Activated B cell treated with CpG ODN at 0.5 μM for 24 hours (primary cell): Measurements from ENCODE around the gene COBL. TPM values are rescaled to one million over a fixed set of nuclear protein-coding genes. Genes with fewer than 3 reads are reported as not detected.

Source experiments
- ATAC-seq: fragments of 200-7000 bp; cut with Tn5 transposase; one replicate; pipeline ENCODE4 v1.10.0; 2021; ENCODE audit warnings: low read depth, mild to moderate bottlenecking, moderate library complexity
- CTCF ChIA-PET: fragments of 350-600 bp; sonication (Branson Sonifier 250); formaldehyde crosslinking; loops from one replicate; lab custom pipeline; 2021; ENCODE audit warnings: antibody characterized with exemption; lab: Charles Lee
- POLR2A ChIA-PET: fragments of 350-600 bp; sonication (Branson Sonifier 250); formaldehyde crosslinking; loops from one replicate; lab custom pipeline; 2021; ENCODE audit warnings: antibody characterized with exemption; lab: Charles Lee
- DNase-seq: peaks from one replicate; pipeline ENCODE4 v3.0.0; 2022
- H3K27ac Mint-ChIP-seq: one replicate; pipeline ENCODE4 v1.8.0; 2020; ENCODE audit warnings: mixed read lengths
- H3K27me3 Mint-ChIP-seq: one replicate; pipeline ENCODE4 v1.8.0; 2021; ENCODE audit warnings: mixed read lengths
- H3K36me3 Mint-ChIP-seq: one replicate; pipeline ENCODE4 v1.8.0; 2021; ENCODE audit warnings: low read depth, mixed read lengths
- H3K4me1 Mint-ChIP-seq: one replicate; pipeline ENCODE4 v1.8.0; 2021; ENCODE audit warnings: mixed read lengths
- H3K4me3 Mint-ChIP-seq: one replicate; pipeline ENCODE4 v1.8.0; 2020; ENCODE audit warnings: mild to moderate bottlenecking, mixed read lengths
- H3K9me3 Mint-ChIP-seq: one replicate; pipeline ENCODE4 v1.8.0; 2020; ENCODE audit warnings: mixed read lengths
- CTCF ChIP-seq: fragments of 200-600 bp; IDR thresholded peaks from one replicate; pipeline ENCODE4 v1.8.0; 2022; ENCODE audit warnings: antibody characterized with exemption, mild to moderate bottlenecking
- intact Hi-C: fragments of 100-400 bp; cut with micrococcal nuclease; formaldehyde crosslinking; loops from one replicate; pipeline ENCODE4 v1.15.1; 2024
- total RNA-seq: library from RNA; stranded (reverse); gene quantifications from 2 replicates; pipeline ENCODE4 v1.2.3, GENCODE V29; 2022

Gene COBL
- total RNA-seq, 1 donor from 2014 or later, result not detected

- H3K36me3 Mint-ChIP-seq, result no peaks in the 10 kb centered on the region
- H3K27ac Mint-ChIP-seq, result no peak overlapping the region
- H3K27me3 Mint-ChIP-seq, result no peaks in the 10 kb centered on the region
- intact Hi-C loops, result no loop called here
- TF ChIP-seq CTCF, result no peak
- ChIA-PET POLR2A (no interaction called here), CTCF (no interaction called here)
- no peak for ATAC-seq
- DNase-seq, result no peak
- H3K4me3 Mint-ChIP-seq, result no peak overlapping the region
- no peaks in the 10 kb centered on the region for H3K4me1 Mint-ChIP-seq
- H3K9me3 Mint-ChIP-seq, result peaks cover 8% of the 10 kb centered on the region
These were observed 334.9 kb downstream of the COBL start for GRCh38 chr7:50981743-50982142.

GRCh38 chr7:50980411-50980810 lies 336.2 kb downstream of the COBL start:
- H3K4me3 Mint-ChIP-seq, result no peak overlapping the region
- ChIA-PET CTCF (no interaction called here), POLR2A (no interaction called here)
- no peak for TF ChIP-seq CTCF
- H3K27me3 Mint-ChIP-seq, result no peaks in the 10 kb centered on the region
- no peak overlapping the region for H3K27ac Mint-ChIP-seq
- DNase-seq (no peak), ATAC-seq (no peak)
- intact Hi-C loops, result no loop called here
- no peaks in the 10 kb centered on the region for H3K4me1 Mint-ChIP-seq
- peaks cover 9% of the 10 kb centered on the region for H3K9me3 Mint-ChIP-seq
- no peaks in the 10 kb centered on the region for H3K36me3 Mint-ChIP-seq

- DNase-seq (no peak), ATAC-seq (no peak)
- Mint-ChIP-seq H3K4me3 (no peak overlapping the region), H3K9me3 (peaks cover 9% of the 10 kb centered on the region), H3K27ac (no peak overlapping the region), H3K36me3 (no peaks in the 10 kb centered on the region), H3K4me1 (no peaks in the 10 kb centered on the region), H3K27me3 (no peaks in the 10 kb centered on the region)
- intact Hi-C loops, result no loop called here
- CTCF ChIA-PET, result no interaction called here
- POLR2A ChIA-PET, result no interaction called here
- no peak for TF ChIP-seq CTCF
These were observed 337.9 kb downstream of the COBL start for GRCh38 chr7:50978633-50979215.

- intact Hi-C loops, result no loop called here
- Mint-ChIP-seq H3K4me3 (no peak overlapping the region), H3K27me3 (no peaks in the 10 kb centered on the region), H3K27ac (no peak overlapping the region), H3K9me3 (peaks cover 9% of the 10 kb centered on the region), H3K4me1 (no peaks in the 10 kb centered on the region), H3K36me3 (no peaks in the 10 kb centered on the region)
- ChIA-PET POLR2A (no interaction called here), CTCF (no interaction called here)
- no peak for TF ChIP-seq CTCF
- DNase-seq, result no peak
- ATAC-seq, result no peak
These were observed 339.2 kb downstream of the COBL start for GRCh38 chr7:50977421-50977820.

GRCh38 chr7:50976064-50976463 lies 340.5 kb downstream of the COBL start:
- no peaks in the 10 kb centered on the region for H3K4me1 Mint-ChIP-seq
- CTCF ChIA-PET, result no interaction called here

More at GRCh38 chr7:50976064-50976463, 340.5 kb downstream of the COBL start:
- Mint-ChIP-seq H3K27ac (no peak overlapping the region), H3K4me3 (no peak overlapping the region), H3K27me3 (no peaks in the 10 kb centered on the region), H3K36me3 (no peaks in the 10 kb centered on the region), H3K9me3 (peaks cover 9% of the 10 kb centered on the region)
- DNase-seq, result no peak
- no peak for TF ChIP-seq CTCF
- POLR2A ChIA-PET, result no interaction called here
- ATAC-seq, result no peak
- intact Hi-C loops, result no loop called here
